Kidney (tissue), 14 donors: Measurements from ENCODE around the gene TMTC1. TPM values are rescaled to one million over a fixed set of nuclear protein-coding genes. Genes with fewer than 3 reads are reported as not detected.

ENCODE experiments used
- DNase-seq, 5 donors: peaks; one replicate each; pipeline ENCODE4 v3.0.0-alpha.2; 2013 to 2020
- FAIRE-seq: peaks from 2 replicates; lab custom pipeline; 2012; peaks lifted over from hg19 to GRCh38; lab: Jason Lieb, UNC
- H3K27ac ChIP-seq, 2 donors: one replicate each; pipeline ENCODE4 v1.7.0; 2013; ENCODE audit warnings: low read depth in 2 of 2, low read length in 2 of 2, inconsistent platforms in 1 of 2
- H3K27me3 ChIP-seq: one replicate; pipeline ENCODE4 v1.7.1; 2013; ENCODE audit warnings: low read length, inconsistent platforms; ENCODE audit not compliant: control insufficient read depth, insufficient read depth
- H3K36me3 ChIP-seq, 3 donors: one replicate each; pipeline versions ENCODE4 v1.7.0 to v1.7.1; 2013; ENCODE audit warnings: low read length in 3 of 3, control low read depth in 1 of 3, inconsistent platforms in 1 of 3; ENCODE audit not compliant: insufficient read depth in 3 of 3, control insufficient read depth in 2 of 3
- H3K4me1 ChIP-seq, 3 donors: one replicate each; pipeline versions ENCODE4 v1.7.0 to v1.7.1; 2013; ENCODE audit warnings: low read length in 3 of 3, inconsistent platforms in 1 of 3, low read depth in 1 of 3; ENCODE audit not compliant: control insufficient read depth in 2 of 3, insufficient read depth in 2 of 3
- H3K4me3 ChIP-seq, 3 donors: one replicate each; pipeline versions ENCODE4 v1.7.0 to v1.8.1; 2013; ENCODE audit warnings: low read length in 3 of 3, control low read depth in 1 of 3, inconsistent platforms in 1 of 3
- H3K9ac ChIP-seq, 3 donors: one replicate each; pipeline versions ENCODE4 v1.7.0 to v1.7.1; 2013; ENCODE audit warnings: low read length in 3 of 3, control low read depth in 1 of 3, inconsistent platforms in 1 of 3
- H3K9me3 ChIP-seq, 3 donors: one replicate each; pipeline versions ENCODE4 v1.7.0 to v1.7.1; 2013; ENCODE audit warnings: low read length in 3 of 3, control low read depth in 1 of 3, inconsistent platforms in 1 of 3; ENCODE audit not compliant: control insufficient read depth in 2 of 3, insufficient read depth in 1 of 3
- intact Hi-C: fragments of 100-400 bp; cut with DNase I; formaldehyde crosslinking; loops from one replicate; pipeline ENCODE4 v1.11.1; 2022
- polyA plus RNA-seq: library from polyadenylated mRNA; stranded (reverse); fragments of 350-450 nt; fragmentation: Illumina TruSeq; extraction: RNeasy Lipid Tissue Mini Kit (QIAGEN cat#74804); gene quantifications from one replicate; pipeline ENCODE4 v1.2.3, GENCODE V29; 2014; ENCODE audit warnings: low read depth, low replicate concordance; ENCODE audit not compliant: insufficient read depth
- total RNA-seq: library from RNA; stranded (reverse); fragmentation: NEBNext Ultra II Directional; extraction: Animal tissue kit (Norgen Biotek cat#: 25700); gene quantifications from one replicate; pipeline ENCODE4 v1.2.1, GENCODE V29; 2021
- TF ChIP-seq, protein P1 (sequence below): IDR thresholded peaks from 3 replicates; pipeline ENCODE4 v1.5.1; 2012; ENCODE audit warnings: mild to moderate bottlenecking, moderate library complexity, borderline replicate concordance; ENCODE audit not compliant: insufficient read depth; ENCODE audit errors: extremely low read depth
- donor health status: control.
- donor health status: control.
- donor health status: control.
- donor health status: control.
- donor health status: control.
- donor health status: DM: yes; HTN: yes; CAD: no.
- donor health status: Normal renal cell carcinoma (clear cell type).

The TMTC1 gene
- total and polyA plus RNA-seq, 2 donors from 2014 or later: 10.9 to 58.8 TPM

- Histone ChIP-seq H3K27me3 (no peaks in the 10 kb centered on the region), H3K4me1 (peaks cover 0 to 2% (median 0%) of the 10 kb centered on the region in 3 donors), H3K9ac (no peak overlapping the region), H3K36me3 (peaks cover 0 to 4% (median 2%) of the 10 kb centered on the region in 3 donors), H3K9me3 (no peaks in the 10 kb centered on the region), H3K4me3 (no peak overlapping the region), H3K27ac (no peak overlapping the region)
- peak in 2 of 5 donors; percentile 12 to 24 for DNase-seq
- TF ChIP-seq, protein P1, sequence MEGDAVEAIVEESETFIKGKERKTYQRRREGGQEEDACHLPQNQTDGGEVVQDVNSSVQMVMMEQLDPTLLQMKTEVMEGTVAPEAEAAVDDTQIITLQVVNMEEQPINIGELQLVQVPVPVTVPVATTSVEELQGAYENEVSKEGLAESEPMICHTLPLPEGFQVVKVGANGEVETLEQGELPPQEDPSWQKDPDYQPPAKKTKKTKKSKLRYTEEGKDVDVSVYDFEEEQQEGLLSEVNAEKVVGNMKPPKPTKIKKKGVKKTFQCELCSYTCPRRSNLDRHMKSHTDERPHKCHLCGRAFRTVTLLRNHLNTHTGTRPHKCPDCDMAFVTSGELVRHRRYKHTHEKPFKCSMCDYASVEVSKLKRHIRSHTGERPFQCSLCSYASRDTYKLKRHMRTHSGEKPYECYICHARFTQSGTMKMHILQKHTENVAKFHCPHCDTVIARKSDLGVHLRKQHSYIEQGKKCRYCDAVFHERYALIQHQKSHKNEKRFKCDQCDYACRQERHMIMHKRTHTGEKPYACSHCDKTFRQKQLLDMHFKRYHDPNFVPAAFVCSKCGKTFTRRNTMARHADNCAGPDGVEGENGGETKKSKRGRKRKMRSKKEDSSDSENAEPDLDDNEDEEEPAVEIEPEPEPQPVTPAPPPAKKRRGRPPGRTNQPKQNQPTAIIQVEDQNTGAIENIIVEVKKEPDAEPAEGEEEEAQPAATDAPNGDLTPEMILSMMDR: no peak
- no peak for FAIRE-seq
- intact Hi-C loops: no loop called here
Measured at GRCh38 chr12:29769162-29769858, 14.4 kb downstream of the TMTC1 start.

- DNase-seq (no peak), FAIRE-seq (no peak)
- Histone ChIP-seq H3K36me3 (peaks cover 0 to 4% (median 2%) of the 10 kb centered on the region in 3 donors), H3K4me1 (peaks cover 0 to 2% (median 0%) of the 10 kb centered on the region in 3 donors), H3K9me3 (no peaks in the 10 kb centered on the region), H3K4me3 (no peak overlapping the region), H3K27ac (no peak overlapping the region), H3K27me3 (no peaks in the 10 kb centered on the region), H3K9ac (no peak overlapping the region)
- TF ChIP-seq, protein P1: no peak
- intact Hi-C loops: no loop called here
Measured at GRCh38 chr12:29768372-29768771, 15.4 kb downstream of the TMTC1 start.

DNA sequence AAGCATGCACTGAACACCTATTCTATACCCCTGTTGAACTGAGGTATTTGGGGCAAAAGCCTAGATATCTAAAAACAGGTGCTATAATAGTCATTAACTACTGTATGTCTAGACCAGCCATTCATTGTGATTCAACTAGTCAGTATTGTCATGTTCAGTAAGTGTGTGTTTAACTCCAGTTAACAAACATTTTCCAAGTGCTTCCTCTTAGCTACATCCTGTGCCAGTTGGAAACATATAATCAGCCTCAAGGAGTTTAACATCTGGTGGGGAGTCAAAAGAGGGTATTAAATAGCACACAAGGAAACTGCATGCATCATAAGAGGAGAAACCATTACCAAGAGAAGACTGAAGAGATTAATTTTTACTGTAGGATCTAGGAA is 20.4 kb downstream of the TMTC1 start:
- H3K27me3 ChIP-seq: no peaks in the 10 kb centered on the region
- no peak for DNase-seq
- TF ChIP-seq, protein P1: no peak
- no peak overlapping the region for H3K27ac ChIP-seq
- H3K4me3 ChIP-seq: no peak overlapping the region
- no peak overlapping the region for H3K9ac ChIP-seq
- H3K36me3 ChIP-seq: peaks cover 2 to 4% (median 2%) of the 10 kb centered on the region in 3 donors
- no peak for FAIRE-seq
- H3K9me3 ChIP-seq: no peaks in the 10 kb centered on the region
- no peaks in the 10 kb centered on the region for H3K4me1 ChIP-seq
- intact Hi-C loops: no loop called here
